Measurements from ENCODE around the gene RCCD1. TPM values are rescaled to one million over a fixed set of nuclear protein-coding genes. Genes with fewer than 3 reads are reported as not detected.
"Not testable (repeated sequence)": the region's sequence is repeated elsewhere in the genome, so short reads cannot be mapped to it uniquely, and the experiment has no call there.

The RCCD1 gene
- total and polyA plus RNA-seq, 9 of the 15 experiments (the other 6 are each of a cell fraction or from before 2014, with no cell fraction given) = 11.1 to 51.4 (median 24.7) TPM

DNA sequence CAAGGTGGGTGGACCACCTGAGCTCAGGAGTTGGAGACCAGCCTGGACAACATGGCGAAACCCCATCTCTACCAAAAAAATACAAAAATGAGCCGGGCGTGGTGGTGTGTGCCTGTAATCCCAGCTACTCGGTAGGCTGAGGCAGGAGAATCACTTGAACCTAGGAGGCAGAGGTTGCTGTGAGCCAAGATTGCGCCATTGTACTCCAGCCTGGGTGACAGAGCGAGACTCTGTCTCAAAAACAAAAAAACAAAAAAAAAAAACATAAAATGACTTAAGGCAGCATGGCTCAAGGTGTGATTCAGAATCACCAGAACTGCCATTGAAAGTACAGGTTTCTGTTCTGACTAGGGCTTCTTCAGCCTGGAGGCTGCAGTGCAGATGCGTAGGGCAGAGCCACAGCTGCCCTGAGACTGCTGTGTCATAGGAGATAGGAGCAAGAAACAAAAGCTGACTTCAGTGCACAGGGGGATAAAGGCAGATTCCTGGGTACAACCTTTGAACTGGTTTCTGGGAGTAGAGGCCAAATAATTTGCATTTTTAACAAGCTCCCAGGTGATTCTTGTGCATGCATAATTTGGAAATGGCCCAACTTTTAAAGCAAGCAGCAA, 31.9 kb upstream of the RCCD1 start (continued):
- peak in 1 of 2 experiments; percentile 22 for TF ChIP-seq AFF1 (IDR thresholded peaks at IDR 0.05; ENCODE audit: low read depth in 1 of 2, partially characterized antibody in 2 of 2)
- TF ChIP-seq ZBTB40 (IDR thresholded peaks at IDR 0.05) = 0 out of 2 replicates have a peak, but pooled peaks have one; percentile 33
- not testable (repeated sequence) for TF ChIP-seq ZBTB40 (CRISPR knock-in tag; IDR thresholded peaks at IDR 0.05); JUND (tag; IDR thresholded peaks at IDR 0.05; ENCODE audit: borderline replicate concordance, low read depth, low read length)
- TF ChIP-seq ZNF316 (IDR thresholded peaks at IDR 0.05) = peak; percentile 84
- peak; percentile 69 for TF ChIP-seq DPF2 (IDR thresholded peaks at IDR 0.05)
- peak; percentile 64 for TF ChIP-seq MAFF (IDR thresholded peaks at IDR 0.05; ENCODE audit: low read length)
- 0 out of 4 replicates have a peak, but pooled peaks of 1 of the 2 experiments have one; percentile 9 for TF ChIP-seq TRIM24 (IDR thresholded peaks at IDR 0.05)
- peak; percentile 25; the same call in 1 of the 2 replicates for TF ChIP-seq MTA2 (IDR thresholded peaks at IDR 0.05; ENCODE audit: low read depth)
- TF ChIP-seq NRF1 (conservative IDR thresholded peaks at IDR 0.05 in 1 of 2, IDR thresholded peaks at IDR 0.05 in 1 of 2) = peak; percentile 78 to 80
- 0 out of 2 replicates have a peak, but pooled peaks have one; percentile 26 for TF ChIP-seq JUND (IDR thresholded peaks at IDR 0.05; ENCODE audit: borderline replicate concordance, low read depth, low read length)
- peak; percentile 23; the same call in 1 of the 2 replicates for TF ChIP-seq CTBP1 (IDR thresholded peaks at IDR 0.05; ENCODE audit: borderline replicate concordance)
- peak; percentile 74; the same call in 1 of the 2 replicates for TF ChIP-seq MAFG (tag; conservative IDR thresholded peaks at IDR 0.05)

All from K562 (cell line).